Prostate gland (tissue), 2 donors: ENCODE measurements around the gene FES.

Experiments
- POLR2A ChIP-seq: fragments of 450-650 bp; IDR thresholded peaks from one replicate; pipeline ENCODE4 v1.6.1; 2016; ENCODE audit warnings: antibody characterized with exemption, mild to moderate bottlenecking
- TF ChIP-seq, protein P1 (sequence below), 4 experiments: fragments of 200-600 bp in 2 of 4; fragments of 450-650 bp in 2 of 4; sonication (generic) in 2 of 4; IDR thresholded peaks; 1 replicate in 3 of 4; 2 replicates in 1 of 4; pipeline ENCODE4 v1.5.1; 2016 to 2019; ENCODE audit warnings: antibody characterized with exemption in 4 of 4, mild to moderate bottlenecking in 2 of 4, moderate library complexity in 2 of 4

DNA sequence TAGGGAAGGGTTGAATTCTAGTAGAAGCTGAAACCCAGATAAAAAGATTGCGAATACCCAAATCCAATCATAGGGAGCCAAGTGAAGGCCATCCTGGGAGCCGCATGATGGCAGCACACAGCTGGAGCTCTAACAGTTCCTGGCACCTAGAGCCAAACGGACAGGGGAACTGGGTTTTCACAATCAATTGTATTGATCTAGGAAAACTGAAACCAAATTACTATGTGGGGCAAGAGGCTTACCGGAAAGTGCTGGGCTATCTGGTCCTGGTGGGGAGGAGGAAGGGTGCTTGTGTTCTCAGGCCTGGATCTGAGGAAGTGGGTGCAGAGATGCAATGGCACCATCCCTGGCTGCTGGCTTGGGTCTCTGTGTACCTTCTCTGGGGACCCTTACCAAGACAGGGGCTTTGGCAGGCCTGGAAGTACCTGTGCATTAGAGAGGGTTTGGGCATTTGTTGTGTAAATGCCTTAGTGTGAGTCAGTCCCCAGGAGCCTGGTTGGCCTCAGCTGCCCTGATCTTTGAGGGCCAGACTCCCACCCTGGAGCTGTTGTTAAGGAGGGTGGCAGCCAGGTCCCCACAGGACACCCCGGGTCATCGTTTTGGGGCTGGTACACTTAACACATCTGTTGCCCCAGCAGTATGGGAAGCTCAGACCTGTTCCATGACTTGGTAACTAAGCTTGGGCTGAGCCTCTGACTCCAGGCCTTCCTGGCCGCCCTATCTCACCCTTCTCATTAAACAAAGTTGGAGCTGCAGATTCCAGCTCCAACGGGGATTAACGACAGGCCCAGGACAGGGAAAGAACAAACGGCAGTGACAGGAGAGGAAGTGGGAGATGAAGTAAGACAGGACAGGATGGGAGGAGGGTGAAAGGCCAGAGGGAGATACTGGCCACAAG is 24.8 kb upstream of the FES start:
- TF ChIP-seq, protein P1, sequence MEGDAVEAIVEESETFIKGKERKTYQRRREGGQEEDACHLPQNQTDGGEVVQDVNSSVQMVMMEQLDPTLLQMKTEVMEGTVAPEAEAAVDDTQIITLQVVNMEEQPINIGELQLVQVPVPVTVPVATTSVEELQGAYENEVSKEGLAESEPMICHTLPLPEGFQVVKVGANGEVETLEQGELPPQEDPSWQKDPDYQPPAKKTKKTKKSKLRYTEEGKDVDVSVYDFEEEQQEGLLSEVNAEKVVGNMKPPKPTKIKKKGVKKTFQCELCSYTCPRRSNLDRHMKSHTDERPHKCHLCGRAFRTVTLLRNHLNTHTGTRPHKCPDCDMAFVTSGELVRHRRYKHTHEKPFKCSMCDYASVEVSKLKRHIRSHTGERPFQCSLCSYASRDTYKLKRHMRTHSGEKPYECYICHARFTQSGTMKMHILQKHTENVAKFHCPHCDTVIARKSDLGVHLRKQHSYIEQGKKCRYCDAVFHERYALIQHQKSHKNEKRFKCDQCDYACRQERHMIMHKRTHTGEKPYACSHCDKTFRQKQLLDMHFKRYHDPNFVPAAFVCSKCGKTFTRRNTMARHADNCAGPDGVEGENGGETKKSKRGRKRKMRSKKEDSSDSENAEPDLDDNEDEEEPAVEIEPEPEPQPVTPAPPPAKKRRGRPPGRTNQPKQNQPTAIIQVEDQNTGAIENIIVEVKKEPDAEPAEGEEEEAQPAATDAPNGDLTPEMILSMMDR (IDR thresholded peaks at IDR 0.05), result no peak
- TF ChIP-seq POLR2A, result no peak
